HG03066 (cell line): Measurements from ENCODE around the gene ZNF860.
"Not testable (repeated sequence)": the region's sequence is repeated elsewhere in the genome, so short reads cannot be mapped to it uniquely, and the experiment has no call there.

ENCODE experiments used
- ATAC-seq: cut with Tn5 transposase; IDR thresholded peaks from one replicate; pipeline ENCODE4 v1.9.1; 2021; ENCODE audit warnings: low read depth; ENCODE audit not compliant: unreplicated experiment

The ZNF860 gene

GRCh38 chr3:31995026-31995425, 13.5 kb downstream of the ZNF860 start:
- not testable (repeated sequence) for ATAC-seq

DNA sequence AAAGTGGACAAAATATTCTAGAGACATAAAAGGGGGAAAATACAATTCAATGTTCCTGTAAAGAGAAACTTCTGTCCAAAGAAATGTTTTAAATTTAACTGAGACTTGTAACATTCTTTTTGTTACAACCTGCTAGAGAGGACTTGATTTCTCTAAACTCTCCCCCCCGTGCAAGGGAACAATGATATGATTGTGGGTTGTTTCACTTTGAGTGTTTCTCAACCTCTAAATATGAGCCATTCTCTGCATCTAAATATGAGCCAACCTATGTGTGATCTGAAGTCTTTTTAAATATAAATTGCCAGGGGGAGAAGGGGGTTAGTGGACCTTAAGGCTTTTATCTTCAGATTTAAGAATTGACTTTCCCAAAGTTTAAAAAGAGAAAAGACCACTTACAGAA, 14.6 kb downstream of the ZNF860 start:
- ATAC-seq, result no peak

DNA sequence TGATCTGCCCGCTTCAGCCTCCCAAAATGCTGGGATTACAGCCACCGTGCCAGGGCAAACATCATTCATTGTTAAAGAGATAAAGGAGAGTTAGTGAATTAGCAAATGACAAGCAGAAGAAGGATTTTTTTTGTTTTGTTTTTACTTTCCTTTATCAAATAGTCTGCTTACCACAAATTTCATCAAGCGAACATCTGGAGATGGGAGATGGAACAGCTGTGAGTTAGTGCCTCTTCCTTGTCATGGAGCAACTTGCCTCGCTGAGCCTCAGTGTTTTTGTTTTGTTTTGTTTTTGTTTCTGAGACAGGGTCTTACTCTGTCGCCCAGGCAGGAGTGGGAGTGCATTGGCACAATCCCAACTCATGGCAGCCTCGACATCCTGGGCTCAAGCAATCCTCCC, 15.9 kb downstream of the ZNF860 start:
- ATAC-seq, result no peak

DNA sequence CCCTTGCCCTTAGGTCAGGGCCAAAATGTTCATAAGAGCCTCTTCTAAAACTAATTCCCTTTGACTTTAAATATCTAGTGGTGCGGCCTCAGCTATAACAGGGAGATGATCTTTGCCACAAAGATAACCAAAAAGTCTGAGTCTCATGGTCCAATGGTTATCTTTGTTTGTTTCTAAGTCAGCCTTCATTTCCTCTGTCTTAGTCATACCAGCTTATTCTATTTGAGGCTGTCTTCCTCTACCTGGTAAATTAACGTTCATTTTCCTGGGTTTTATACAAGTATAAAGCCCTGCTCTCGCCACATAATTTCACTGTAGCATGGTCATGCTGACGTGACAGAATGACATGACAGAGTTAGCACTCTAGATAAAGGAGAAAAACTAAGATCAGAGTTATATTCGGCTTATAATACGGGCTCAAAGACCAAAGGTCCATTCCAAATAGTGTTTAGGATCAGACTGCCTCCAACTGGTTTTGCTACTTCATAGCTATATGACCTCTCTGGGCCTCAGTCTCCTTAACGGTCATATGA, 18.4 kb downstream of the ZNF860 start:
- no peak for ATAC-seq

DNA sequence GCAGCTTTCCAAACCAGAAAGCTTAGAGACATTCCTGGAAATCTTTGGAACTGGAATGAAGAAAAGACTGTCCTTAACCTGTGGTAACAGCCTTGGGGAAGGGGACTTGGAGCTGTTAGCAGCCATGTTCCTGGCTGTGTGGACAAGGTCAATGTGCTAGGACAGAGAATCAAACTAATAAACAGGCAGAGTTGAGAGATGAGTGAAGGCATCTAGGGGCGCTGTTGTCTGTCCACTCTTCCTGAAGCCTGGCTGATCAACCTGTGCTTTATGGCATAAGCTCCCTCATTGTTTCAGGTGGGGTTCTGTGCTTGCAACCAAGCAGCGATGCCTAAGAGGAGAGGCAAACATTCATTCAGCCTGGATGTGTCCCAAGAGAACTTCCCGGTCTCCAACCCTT, 19.3 kb downstream of the ZNF860 start:
- no peak for ATAC-seq

DNA sequence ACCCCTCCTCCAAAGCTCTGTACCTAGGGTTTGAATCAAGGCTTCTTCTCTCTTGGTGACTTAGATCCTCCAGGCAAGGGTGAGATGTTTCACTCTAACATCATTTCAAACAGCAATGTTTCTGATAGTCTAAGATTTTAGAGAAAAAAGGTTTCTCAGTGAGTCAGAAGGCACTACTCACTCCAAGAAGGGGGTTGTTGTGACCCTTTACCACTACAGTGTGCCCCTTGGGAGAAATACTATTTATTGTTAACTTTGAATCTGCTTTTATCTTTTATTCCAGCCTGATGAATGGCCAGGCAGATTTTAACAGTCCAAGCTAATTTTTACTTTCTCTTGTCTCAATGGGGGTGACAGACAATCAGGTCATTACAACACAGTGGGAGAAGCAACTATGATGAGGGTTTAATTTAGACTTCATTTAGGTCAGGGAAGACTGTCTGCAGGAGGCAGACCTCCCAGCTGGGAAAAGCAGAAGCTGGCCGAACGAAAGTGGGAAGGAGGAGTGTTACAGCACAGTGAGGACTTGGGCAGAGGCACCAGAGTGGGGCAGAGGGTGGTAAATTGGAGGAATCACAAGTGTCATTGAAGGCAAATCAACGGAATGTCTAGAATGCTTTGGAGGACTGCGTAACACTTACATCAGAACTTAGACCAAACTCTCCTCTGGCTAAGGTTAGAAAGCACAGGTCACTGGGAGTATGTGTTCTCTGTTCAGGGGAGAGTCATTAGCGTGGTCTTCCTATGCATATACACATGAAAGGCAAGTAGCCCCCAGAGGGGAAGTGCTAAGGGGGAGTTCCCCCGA, 21.2 kb downstream of the ZNF860 start:
- no peak for ATAC-seq

DNA sequence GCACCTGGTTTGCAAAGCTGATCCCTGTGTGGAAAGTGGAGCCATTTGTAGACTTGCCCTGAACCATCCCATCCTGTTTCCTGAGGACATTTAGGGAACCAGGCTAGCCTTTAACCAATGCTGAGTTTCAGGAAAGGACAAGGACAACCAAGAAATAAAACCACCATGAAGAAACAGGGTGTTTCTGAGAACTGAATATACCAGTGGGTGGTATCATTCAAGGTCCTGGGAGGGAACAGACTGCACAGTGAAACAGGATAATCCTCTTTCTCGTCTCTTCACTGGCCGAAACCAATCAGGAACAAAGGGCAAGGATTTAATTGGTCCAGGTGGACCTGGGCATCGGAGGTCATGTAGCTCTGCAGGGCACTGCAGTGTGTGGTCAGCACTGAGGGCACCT, 21.8 kb downstream of the ZNF860 start:
- no peak for ATAC-seq

DNA sequence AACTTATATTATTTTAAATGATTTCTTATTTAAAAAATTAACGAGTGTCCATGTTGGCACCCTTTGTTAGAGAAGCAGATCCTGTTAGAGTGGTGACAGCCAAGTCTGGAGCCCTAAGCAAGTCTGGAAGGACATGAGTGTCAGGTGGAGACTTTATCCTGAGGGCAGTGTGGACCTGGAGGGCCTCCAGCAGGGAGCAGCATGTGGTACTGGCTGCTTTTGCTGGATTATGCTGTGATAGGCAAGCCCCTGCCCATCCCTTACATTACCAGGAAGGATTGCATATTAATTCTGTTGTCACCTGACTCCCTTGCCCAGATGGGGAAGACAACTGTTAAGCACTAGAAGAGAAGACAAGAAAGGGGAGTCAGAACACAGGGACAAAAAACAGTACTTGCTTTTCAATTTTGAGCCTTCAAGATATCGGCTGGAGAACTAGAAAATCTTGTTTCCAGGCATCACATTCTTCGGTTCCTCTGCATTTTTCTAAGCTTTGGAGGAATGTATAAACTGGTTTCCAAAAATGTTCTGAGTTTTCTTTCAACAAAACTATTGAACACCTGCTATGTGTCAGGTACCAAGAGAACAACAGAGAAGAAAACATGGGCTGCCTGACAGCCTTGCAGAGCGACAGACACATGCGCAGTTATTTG, 22.7 kb downstream of the ZNF860 start:
- no peak for ATAC-seq

DNA sequence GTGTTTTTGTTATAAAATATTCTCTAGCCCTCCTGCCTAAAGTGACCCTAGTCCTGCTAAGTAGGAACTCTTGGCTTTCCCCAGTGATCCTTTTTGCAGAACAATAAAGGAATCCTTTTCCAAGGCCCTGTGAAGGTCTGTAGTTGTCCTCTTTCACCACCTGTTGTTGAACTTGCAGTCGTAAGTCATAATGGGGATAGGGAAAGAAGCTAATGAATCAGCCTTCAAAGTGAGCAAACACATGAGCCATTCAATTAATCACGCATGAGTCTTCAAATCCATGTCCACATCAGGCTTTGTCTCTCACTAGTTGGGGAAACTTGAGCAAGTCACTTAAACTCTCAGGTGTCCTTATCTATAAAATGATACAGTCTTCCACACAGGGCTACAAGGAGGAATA, 27.6 kb downstream of the ZNF860 start:
- no peak for ATAC-seq

DNA sequence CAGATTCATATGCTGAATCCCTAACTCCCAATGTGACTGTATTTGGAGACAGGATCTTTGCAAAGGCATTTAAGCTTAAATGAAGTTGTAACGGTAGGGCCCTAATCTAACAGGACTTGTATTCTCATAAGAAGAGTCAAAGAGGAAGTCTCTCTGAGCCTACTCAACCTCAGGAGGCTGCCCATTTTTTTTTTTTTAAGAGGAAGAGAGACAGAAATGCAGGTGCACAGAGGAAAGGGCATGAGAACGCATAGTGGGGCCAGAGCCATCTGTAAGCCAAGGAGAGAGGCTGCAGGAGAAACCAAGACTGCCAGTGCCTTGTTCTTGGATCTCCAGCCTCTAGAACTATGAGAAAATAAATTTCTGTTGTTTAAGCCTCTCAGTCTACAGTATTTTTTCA, 28.4 kb downstream of the ZNF860 start:
- no peak for ATAC-seq

DNA sequence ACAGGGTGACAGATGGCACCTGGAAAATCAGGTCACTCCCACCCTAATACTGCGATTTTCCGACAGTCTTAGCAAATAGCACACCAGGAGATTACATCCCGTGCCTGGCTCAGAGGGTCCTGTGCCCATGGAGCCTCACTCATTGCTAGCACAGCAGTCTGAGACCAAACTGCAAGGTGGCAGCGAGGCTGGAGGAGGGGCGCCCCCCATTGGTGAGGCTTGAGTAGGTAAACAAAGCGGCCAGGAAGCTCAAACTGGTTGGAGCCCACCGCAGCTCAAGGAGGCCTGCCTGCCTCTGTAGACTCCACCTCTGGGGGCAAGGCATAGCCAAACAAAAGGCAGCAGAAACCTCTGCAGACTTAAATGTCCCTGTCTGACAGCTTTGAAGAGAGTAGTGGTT, 29.1 kb downstream of the ZNF860 start:
- ATAC-seq, result not testable (repeated sequence)

GRCh38 chr3:32015638-32016037, 34.1 kb downstream of the ZNF860 start:
- not testable (repeated sequence) for ATAC-seq

DNA sequence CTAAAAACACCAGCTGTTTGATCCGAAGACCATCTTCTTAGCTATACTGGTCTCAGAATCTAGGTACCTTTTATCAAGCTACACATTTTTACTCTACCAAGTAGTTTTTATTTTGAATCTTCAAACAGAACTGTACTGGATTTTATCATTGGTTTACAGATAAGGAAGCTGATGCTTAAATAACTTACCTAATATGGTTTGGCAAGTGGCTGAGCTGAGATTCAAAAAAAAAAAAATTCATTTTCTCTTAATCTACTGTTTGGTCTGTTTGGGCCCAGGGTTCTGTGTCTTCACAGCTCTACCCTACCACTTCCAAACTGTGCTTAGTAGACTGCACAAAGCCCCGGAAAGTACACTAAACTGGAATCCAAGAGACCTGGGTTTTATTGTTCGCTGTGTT, 35.7 kb downstream of the ZNF860 start:
- no peak for ATAC-seq

GRCh38 chr3:32018757-32019564, 37.4 kb downstream of the ZNF860 start:
- ATAC-seq, result no peak

DNA sequence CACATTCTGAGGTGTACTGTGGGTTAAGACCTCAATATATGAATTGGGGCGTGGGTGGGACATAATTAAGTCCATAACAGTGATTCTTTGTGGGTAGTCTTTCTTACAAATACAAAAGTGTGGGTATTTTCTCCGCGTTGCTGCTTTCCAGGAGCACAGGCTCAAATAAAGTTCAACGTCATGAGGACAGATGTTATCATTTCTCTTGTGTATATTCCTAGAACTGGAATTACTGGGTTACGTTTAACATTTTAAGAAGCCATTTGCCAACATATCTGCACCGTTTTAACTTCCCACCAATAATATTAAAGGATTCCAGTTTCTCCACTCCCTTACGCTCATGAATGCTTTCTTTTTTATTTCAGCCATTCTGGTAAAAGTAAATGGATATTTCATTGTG, 39.6 kb downstream of the ZNF860 start:
- ATAC-seq, result no peak

- ATAC-seq, result no peak
These were observed 40.2 kb downstream of the ZNF860 start for GRCh38 chr3:32021748-32022147.

GRCh38 chr3:32022947-32023346, 41.4 kb downstream of the ZNF860 start:
- no peak for ATAC-seq

DNA sequence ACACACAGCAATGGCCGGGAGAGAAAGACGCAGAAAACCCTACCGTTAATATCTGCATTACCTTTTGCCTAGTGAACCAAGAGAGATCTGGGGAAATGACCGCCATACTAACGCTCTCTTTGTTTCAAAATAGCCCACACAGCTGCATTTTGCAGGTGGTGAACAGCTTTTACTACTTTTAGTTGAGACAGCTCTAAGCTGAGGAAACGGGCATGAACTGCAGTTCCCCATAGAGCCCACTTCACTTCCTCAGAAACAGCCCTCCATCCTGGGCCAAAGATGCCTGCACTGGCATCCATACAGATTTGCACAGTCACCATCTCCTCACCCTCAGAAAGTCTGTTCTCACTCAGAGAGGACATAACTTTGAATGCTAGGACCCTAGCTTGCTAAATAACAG, 45.0 kb downstream of the ZNF860 start:
- no peak for ATAC-seq

- no peak for ATAC-seq
These were observed 56.4 kb downstream of the ZNF860 start for GRCh38 chr3:32037932-32038267.

GRCh38 chr3:32041316-32041715, 59.8 kb downstream of the ZNF860 start:
- ATAC-seq, result no peak
